Fibroblast of lung (primary cell): ENCODE results near the gene SNRNP200.

Experiments
- CTCF ChIP-seq, 2 donors: IDR thresholded peaks in 1 of 2; conservative IDR thresholded peaks in 1 of 2; 1 replicate in 1 of 2; 2 replicates in 1 of 2; pipeline ENCODE4 v1.5.1; 2011 to 2012; ENCODE audit warnings: low read length in 2 of 2, control low read depth in 1 of 2, inconsistent platforms in 1 of 2, low read depth in 1 of 2, mild to moderate bottlenecking in 1 of 2
- EZH2 ChIP-seq: IDR thresholded peaks from 2 replicates; pipeline ENCODE4 v1.5.1; 2012; ENCODE audit warnings: low read length, control low read depth, mild to moderate bottlenecking; ENCODE audit errors: missing control alignments

GRCh38 chr2:96325041-96325883 is 19.9 kb upstream of the SNRNP200 start, which contains the start of gene ITPRIPL1:
- no peak for TF ChIP-seq CTCF (conservative IDR thresholded peaks at IDR 0.05 in 1 of 2, IDR thresholded peaks at IDR 0.05 in 1 of 2; ENCODE audit: low read depth in 1 of 2, low read length in 2 of 2)
- no peak for TF ChIP-seq EZH2
